RPMI7951 (cell line): ENCODE data around the gene IFNGR2. TPM values are rescaled to one million over a fixed set of nuclear protein-coding genes. Genes with fewer than 3 reads are reported as not detected.

ENCODE experiments used
- DNase-seq: peaks from one replicate; pipeline ENCODE4 v3.0.0-alpha.2; 2012; ENCODE audit warnings: low read depth
- total RNA-seq: library from RNA; depleted of rRNA; stranded (reverse); fragments of >200 nt; shearing (Covaris generic); gene quantifications from 2 replicates; pipeline ENCODE4 v1.2.3, GENCODE V29; 2014; rRNA removed

Gene IFNGR2
- total RNA-seq, 1 experiment from 2014 or later: 78.7 TPM

DNA sequence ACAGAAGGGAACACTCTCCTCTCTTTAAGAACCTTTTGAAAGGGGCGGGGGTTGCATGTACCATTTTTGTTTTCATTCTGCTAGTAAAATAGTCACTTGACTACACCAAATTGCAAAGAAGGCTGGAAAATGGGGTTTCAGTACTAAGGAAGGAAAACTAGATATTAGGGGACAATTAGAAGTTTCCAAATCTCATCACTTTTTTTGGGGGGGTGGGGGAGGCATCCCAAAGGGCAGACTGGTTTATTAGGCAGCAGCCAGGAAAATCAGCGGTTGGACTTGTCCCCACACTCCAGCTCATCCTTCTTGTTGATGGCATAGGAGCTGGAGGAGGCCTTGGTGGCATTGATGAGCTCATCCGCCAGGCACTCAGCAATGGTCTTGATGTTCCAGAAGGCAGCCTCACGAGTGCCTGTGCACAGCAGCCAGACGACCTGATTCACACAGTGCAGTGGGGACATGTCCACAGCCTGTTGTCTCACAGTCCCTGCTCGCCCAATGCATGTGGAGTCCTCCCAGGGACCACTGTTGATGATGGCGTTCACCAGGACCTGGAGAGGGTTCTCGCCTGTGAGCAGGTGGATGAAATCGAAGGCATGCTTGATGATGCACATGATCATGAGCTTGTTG, 78.2 kb downstream of the IFNGR2 start:
- DNase-seq: no peak

Other genes starting within 250 kb of the IFNGR2 start
- gene IFNAR2, start 173.5 kb upstream of the IFNGR2 start, total RNA-seq: 2.4 and 4.9 TPM in 2 replicates
- 40.7 and 60.6 TPM in 2 replicates for gene IL10RB, start 137.0 kb upstream of the IFNGR2 start, total RNA-seq
- 16.7 and 19.3 TPM in 2 replicates for gene IFNAR1, start 78.4 kb upstream of the IFNGR2 start, total RNA-seq
- gene TMEM50B, start 76.6 kb downstream of the IFNGR2 start, total RNA-seq: 35.9 and 37.3 TPM in 2 replicates
- gene DNAJC28, start 88.3 kb downstream of the IFNGR2 start, total RNA-seq: 2.0 and 2.6 TPM in 2 replicates
- gene GART, start 138.7 kb downstream of the IFNGR2 start, total RNA-seq: 67.6 TPM in 2 replicates
- 109 and 170 TPM in 2 replicates for gene SON, start 139.6 kb downstream of the IFNGR2 start, total RNA-seq
- 36.8 and 48.8 TPM in 2 replicates for gene DONSON, start 185.3 kb downstream of the IFNGR2 start, total RNA-seq
- gene CRYZL1, start 238.3 kb downstream of the IFNGR2 start, total RNA-seq: 11.9 and 12.4 TPM in 2 replicates
- gene ITSN1, start 239.1 kb downstream of the IFNGR2 start, total RNA-seq: 25.8 and 32.0 TPM in 2 replicates